H1 (cell line): Measurements from ENCODE around the gene ERICH2. TPM values are rescaled to one million over a fixed set of nuclear protein-coding genes. Genes with fewer than 3 reads are reported as not detected.

Experiments
- CTCF ChIA-PET: fragments of 300-600 bp; sonication (Branson Sonifier 250); formaldehyde crosslinking; loops from one replicate; lab custom pipeline; 2021; ENCODE audit not compliant: partially characterized antibody; lab: Charles Lee
- POLR2A ChIA-PET: fragments of 300-600 bp; sonication (Branson Sonifier 250); formaldehyde crosslinking; loops from one replicate; lab custom pipeline; 2021; ENCODE audit warnings: inconsistent platforms; ENCODE audit not compliant: partially characterized antibody; lab: Charles Lee
- DNase-seq, 2 experiments: peaks; one replicate each; pipeline versions ENCODE4 v3.0.0 to v3.0.0-alpha.2; 2010 to 2022; ENCODE audit warnings: low spot score in 2 of 2, low read depth in 1 of 2, mixed read lengths in 1 of 2
- FAIRE-seq: peaks from 2 replicates; lab custom pipeline; 2011; peaks lifted over from hg19 to GRCh38; lab: Jason Lieb, UNC
- H2AFZ ChIP-seq: 2 replicates; pipeline ENCODE4 v1.8.1; 2012; ENCODE audit warnings: low read length, inconsistent platforms
- H2AK5ac ChIP-seq: 2 replicates; pipeline ENCODE4 v1.6.1; 2013; ENCODE audit warnings: low read depth, low read length
- H2BK120ac ChIP-seq: replicated peaks from 2 replicates; pipeline ENCODE3; 2013; ENCODE audit warnings: low read depth, low read length, inconsistent platforms
- H2BK12ac ChIP-seq: 2 replicates; pipeline ENCODE4 v1.6.1; 2013; ENCODE audit warnings: low read depth, low read length
- H2BK15ac ChIP-seq: 2 replicates; pipeline ENCODE4 v1.6.1; 2013; ENCODE audit warnings: low read length
- H2BK20ac ChIP-seq: 2 replicates; pipeline ENCODE4 v1.6.1; 2013; ENCODE audit warnings: low read length
- H2BK5ac ChIP-seq: 2 replicates; pipeline ENCODE4 v1.6.1; 2013; ENCODE audit warnings: low read depth, low read length
- H3K14ac ChIP-seq: 2 replicates; pipeline ENCODE4 v1.6.1; 2013; ENCODE audit warnings: inconsistent platforms; ENCODE audit not compliant: insufficient read length
- H3K18ac ChIP-seq: 2 replicates; pipeline ENCODE4 v1.6.1; 2013; ENCODE audit warnings: low read length; ENCODE audit errors: extremely low read depth
- H3K23ac ChIP-seq: 2 replicates; pipeline ENCODE4 v1.6.1; 2013; ENCODE audit warnings: inconsistent platforms; ENCODE audit not compliant: insufficient read length
- H3K23me2 ChIP-seq: 2 replicates; pipeline ENCODE4 v1.6.1; 2013; ENCODE audit warnings: low read depth, low read length
- H3K27ac ChIP-seq: 2 replicates; pipeline ENCODE4 v1.6.1; 2011; ENCODE audit warnings: low read depth, low read length, inconsistent platforms
- H3K27me3 ChIP-seq, 4 experiments: replicated peaks in 1 of 4; 1 replicate in 1 of 4; 2 replicates in 3 of 4; pipeline versions ENCODE4 v1.6.1 to v1.8.1; 2011 to 2013; ENCODE audit warnings: low read length in 3 of 4, mild to moderate bottlenecking in 3 of 4, inconsistent platforms in 2 of 4, mixed read lengths in 2 of 4, moderate library complexity in 1 of 4; ENCODE audit not compliant: control insufficient read depth in 3 of 4, insufficient read depth in 3 of 4; ENCODE audit errors: extremely low read depth in 1 of 4
- H3K36me3 ChIP-seq, 4 experiments: 2 replicates each; pipeline versions ENCODE4 v1.6.1 to v1.8.1; 2011 to 2013; ENCODE audit warnings: mild to moderate bottlenecking in 4 of 4, low read length in 3 of 4, moderate library complexity in 2 of 4, control low read depth in 1 of 4, inconsistent platforms in 1 of 4; ENCODE audit not compliant: insufficient read depth in 4 of 4, control insufficient read depth in 2 of 4
- H3K4ac ChIP-seq: replicated peaks from 2 replicates; pipeline ENCODE3; 2013; ENCODE audit warnings: low read length, low read depth, mixed read lengths, inconsistent platforms; ENCODE audit not compliant: insufficient read length
- H3K4me1 ChIP-seq, 4 experiments: replicated peaks in 1 of 4; 1 replicate in 1 of 4; 2 replicates in 3 of 4; pipeline versions ENCODE4 v1.6.1 to v1.8.1; 2011 to 2013; ENCODE audit warnings: low read length in 3 of 4, inconsistent platforms in 2 of 4, mixed read lengths in 1 of 4; ENCODE audit not compliant: insufficient read depth in 4 of 4, control insufficient read depth in 3 of 4
- H3K4me2 ChIP-seq, 2 experiments: 2 replicates each; pipeline versions ENCODE4 v1.6.1 to v1.8.1; 2011 to 2013; ENCODE audit warnings: low read depth in 2 of 2, low read length in 2 of 2, control low read depth in 1 of 2, inconsistent platforms in 1 of 2, mild to moderate bottlenecking in 1 of 2; ENCODE audit not compliant: insufficient read depth in 1 of 2
- H3K4me3 ChIP-seq, 4 experiments: fragments of 200-600, 300-600 bp in 1 of 4; sonication (generic), shearing (Covaris generic), sonication (Bioruptor Twin) in 1 of 4; 2 replicates each; pipeline versions ENCODE4 v1.5.1 to v1.8.1; 2011 to 2016; ENCODE audit warnings: low read length in 4 of 4, low read depth in 3 of 4, control low read depth in 2 of 4, inconsistent platforms in 2 of 4, mild to moderate bottlenecking in 2 of 4, mixed read lengths in 1 of 4, moderate library complexity in 1 of 4; ENCODE audit not compliant: insufficient read depth in 2 of 4; ENCODE audit errors: extremely low read depth in 1 of 4
- H3K56ac ChIP-seq: replicated peaks from 2 replicates; pipeline ENCODE3; 2013; ENCODE audit warnings: low read depth, mild to moderate bottlenecking, mixed read lengths, low read length, inconsistent platforms; ENCODE audit not compliant: insufficient read length
- H3K79me1 ChIP-seq: 2 replicates; pipeline ENCODE4 v1.6.1; 2013; ENCODE audit warnings: low read depth, low read length, control low read depth
- H3K79me2 ChIP-seq, 2 experiments: 2 replicates each; pipeline versions ENCODE4 v1.6.1 to v1.8.1; 2012 to 2013; ENCODE audit warnings: low read length in 2 of 2, mild to moderate bottlenecking in 2 of 2, inconsistent platforms in 1 of 2; ENCODE audit not compliant: insufficient read depth in 2 of 2, control insufficient read depth in 1 of 2
- H3K9ac ChIP-seq, 4 experiments: replicated peaks in 1 of 4; 1 replicate in 1 of 4; 2 replicates in 3 of 4; pipeline versions ENCODE4 v1.6.1 to v1.8.1; 2011 to 2013; ENCODE audit warnings: low read depth in 3 of 4, low read length in 3 of 4, control low read depth in 2 of 4, mild to moderate bottlenecking in 2 of 4, moderate library complexity in 2 of 4, inconsistent platforms in 1 of 4; ENCODE audit errors: extremely low read depth in 1 of 4
- H3K9me3 ChIP-seq, 2 experiments: 2 replicates each; pipeline versions ENCODE4 v1.6.1 to v1.8.1; 2012 to 2013; ENCODE audit warnings: mild to moderate bottlenecking in 2 of 2, moderate library complexity in 2 of 2, control low read depth in 1 of 2, inconsistent platforms in 1 of 2, low read depth in 1 of 2, low read length in 1 of 2, mixed read lengths in 1 of 2; ENCODE audit not compliant: insufficient read depth in 2 of 2
- H4K20me1 ChIP-seq, 2 experiments: replicated peaks in 1 of 2; 2 replicates each; pipeline versions ENCODE3 to v1.8.1; 2011 to 2013; ENCODE audit warnings: inconsistent platforms in 2 of 2, low read length in 2 of 2, mild to moderate bottlenecking in 1 of 2; ENCODE audit not compliant: insufficient read depth in 2 of 2, control insufficient read depth in 1 of 2
- H4K5ac ChIP-seq: 2 replicates; pipeline ENCODE4 v1.6.1; 2013; ENCODE audit warnings: low read length, low read depth, mixed read lengths, inconsistent platforms; ENCODE audit not compliant: insufficient read length
- H4K8ac ChIP-seq: 2 replicates; pipeline ENCODE4 v1.8.0; 2013; ENCODE audit warnings: mild to moderate bottlenecking, moderate library complexity, low read length, inconsistent platforms; ENCODE audit not compliant: insufficient read depth; ENCODE audit errors: extremely low read depth
- H4K91ac ChIP-seq: replicated peaks from 2 replicates; pipeline ENCODE3; 2013; ENCODE audit warnings: low read length, mixed read lengths, inconsistent platforms; ENCODE audit not compliant: insufficient read length
- CEBPB ChIP-seq: IDR thresholded peaks from 2 replicates; pipeline ENCODE4 v1.6.1; 2012; ENCODE audit warnings: low read depth, low read length
- CTCF ChIP-seq, 3 experiments: IDR thresholded peaks; 1 replicate in 2 of 3; 2 replicates in 1 of 3; pipeline versions ENCODE4 v1.5.1 to v1.6.1; 2011; ENCODE audit warnings: low read length in 3 of 3, mild to moderate bottlenecking in 3 of 3, inconsistent platforms in 2 of 3, low read depth in 1 of 3, moderate library complexity in 1 of 3; ENCODE audit not compliant: insufficient read depth in 1 of 3; ENCODE audit errors: control extremely low read depth in 1 of 3
- RAD21 ChIP-seq, 2 experiments: IDR thresholded peaks in 1 of 2; conservative IDR thresholded peaks in 1 of 2; 2 replicates each; pipeline ENCODE4 v1.6.1; 2011; ENCODE audit warnings: low read depth in 2 of 2, low read length in 2 of 2, improper control_type of control experiment in 1 of 2, inconsistent platforms in 1 of 2, mild to moderate bottlenecking in 1 of 2, moderate library complexity in 1 of 2
- WGBS, 2 experiments: shearing (Covaris generic) in 1 of 2; methylation state at CpG; one replicate each; pipeline versions ENCODE4 v1.1.6 to v1.1.7; 2013 to 2015; ENCODE audit warnings: low lambda C conversion rate in 2 of 2, mixed read lengths in 2 of 2, inconsistent platforms in 1 of 2, low coverage in 1 of 2, missing lambda C conversion rate in 1 of 2; ENCODE audit not compliant: insufficient replicate concordance in 2 of 2, insufficient coverage in 1 of 2, insufficient read length in 1 of 2; ENCODE audit errors: extremely low coverage in 1 of 2, missing lambda C conversion rate in 1 of 2; 5-methylcytosine and 5-hydroxymethylcytosine counted together
- polyA plus RNA-seq, 7 experiments: library from polyadenylated mRNA; depleted of rRNA in 3 of 7; stranded (reverse) in 5 of 7; unstranded in 2 of 7; fragments of >200 nt in 5 of 7; fragments of 200-250 nt in 2 of 7; gene quantifications; 1 replicate in 5 of 7; 2 replicates in 1 of 7; 4 replicates in 1 of 7; pipeline versions ENCODE4 v1.2.1 to v1.2.3, GENCODE V29; 2011 to 2013; ENCODE audit warnings: missing spikeins in 2 of 7, mixed read lengths in 2 of 7
- total RNA-seq: library from RNA; stranded (reverse); fragmentation: NEBNext Ultra II Directional; extraction: Animal tissue kit (Norgen Biotek cat#: 25700); gene quantifications from 2 replicates; pipeline ENCODE4 v1.2.1, GENCODE V29; 2021

The ERICH2 gene
- total and polyA plus RNA-seq, 2 of the 8 experiments (the other 6 are each of a cell fraction or from before 2014, with no cell fraction given), result 0.20 to 2.1 TPM

- no peak overlapping the region for H2BK15ac ChIP-seq
- no peak overlapping the region for H2BK12ac ChIP-seq
- no peak overlapping the region for H3K4ac ChIP-seq
- H2BK120ac ChIP-seq, result no peak overlapping the region
- no peak overlapping the region for H2AFZ ChIP-seq
- no peak overlapping the region for H3K56ac ChIP-seq
- no peak overlapping the region for H4K5ac ChIP-seq
- H3K27ac ChIP-seq, result no peak overlapping the region
- no peak overlapping the region for H4K8ac ChIP-seq
- H3K79me2 ChIP-seq, result no peaks in the 10 kb centered on the region
- H3K4me1 ChIP-seq, result no peaks in the 10 kb centered on the region
- TF ChIP-seq CEBPB, result no peak
- peak in 1 of 2 experiments; percentile 21; a peak in 1 of 4 replicates for TF ChIP-seq RAD21 (IDR thresholded peaks at IDR 0.05 in 1 of 2, conservative IDR thresholded peaks at IDR 0.05 in 1 of 2; ENCODE audit: low read depth in 2 of 2, low read length in 2 of 2)
- peak in 1 of 3 experiments; percentile 6; a peak in 1 of 4 replicates for TF ChIP-seq CTCF (IDR thresholded peaks at IDR 0.05; ENCODE audit: control extremely low read depth in 1 of 3, insufficient read depth in 1 of 3, low read depth in 1 of 3, low read length in 3 of 3)
- H3K4me3 ChIP-seq, result no peak overlapping the region
- H3K36me3 ChIP-seq, result no peaks in the 10 kb centered on the region
- H2AK5ac ChIP-seq, result no peak overlapping the region
- H2BK20ac ChIP-seq, result no peak overlapping the region
- ChIA-PET CTCF (interaction anchor here (2.3 kb wide), 1 partner anchor 76 kb away, joined by 6 read pairs; no protein-coding TSS in a partner anchor), POLR2A (no interaction called here)
- DNase-seq (no peak), FAIRE-seq (no peak)
- H3K23me2 ChIP-seq, result no peaks in the 10 kb centered on the region; the same call in 1 of the 2 replicates
- no peak overlapping the region for H3K14ac ChIP-seq
- H4K91ac ChIP-seq, result no peak overlapping the region
- H3K9ac ChIP-seq, result no peak overlapping the region
- no peaks in the 10 kb centered on the region for H3K9me3 ChIP-seq
- no peak overlapping the region for H3K4me2 ChIP-seq
- no peaks in the 10 kb centered on the region for H3K79me1 ChIP-seq
- no peak overlapping the region for H3K23ac ChIP-seq
- H2BK5ac ChIP-seq, result no peak overlapping the region
- H3K27me3 ChIP-seq, result no peaks in the 10 kb centered on the region
- H4K20me1 ChIP-seq, result no peaks in the 10 kb centered on the region
- no peak overlapping the region for H3K18ac ChIP-seq
- WGBS, 2 experiments, result 64% methylated on average over 1 of the region's 1 CpG; no CpG with 5 or more reads in 1 of the 2 experiments
Observed at GRCh38 chr2:170736628-170737027, 33.5 kb upstream of the ERICH2 start.
